K562 (cell line): ENCODE data around the gene BIRC7. TPM values are rescaled to one million over a fixed set of nuclear protein-coding genes. Genes with fewer than 3 reads are reported as not detected.
A peak's percentile ranks its signal among the peaks of the same experiment; 100 is the strongest.

Source experiments
- ARID2 ChIP-seq: fragments of 450-650 bp; IDR thresholded peaks from 2 replicates; pipeline ENCODE4 v1.6.1; 2017; ENCODE audit warnings: antibody characterized with exemption, mild to moderate bottlenecking
- E2F4 ChIP-seq: sonication (generic); formaldehyde crosslinking; IDR thresholded peaks from 2 replicates; pipeline ENCODE4 v1.8.0; 2022; ENCODE audit warnings: mild to moderate bottlenecking, low read depth, missing genetic modification reagents
- KHSRP ChIP-seq: fragments of 450-650 bp; IDR thresholded peaks from 2 replicates; pipeline ENCODE4 v1.6.1; 2017
- KLF13 ChIP-seq: fragments of 450-650 bp; IDR thresholded peaks from 2 replicates; pipeline ENCODE4 v1.6.1; 2016; ENCODE audit warnings: missing genetic modification characterization, low read depth, mild to moderate bottlenecking, missing compliant biosample characterization, moderate library complexity, borderline replicate concordance
- MAFK ChIP-seq: IDR thresholded peaks from 2 replicates; pipeline ENCODE4 v1.6.1; 2011; ENCODE audit warnings: low read length, improper control_type of control experiment
- PHF8 ChIP-seq: fragments of 200-600 bp; sonication (generic); IDR thresholded peaks from 2 replicates; pipeline ENCODE4 v1.6.1; 2012; ENCODE audit warnings: mixed run types, mild to moderate bottlenecking, inconsistent platforms, low read length, moderate library complexity, borderline replicate concordance
- PPARD ChIP-seq: fragments of 250-450 bp; sonication (Bioruptor Pico); IDR thresholded peaks from 2 replicates; pipeline ENCODE4 v1.8.0; 2022; ENCODE audit warnings: inconsistent platforms, mild to moderate bottlenecking, moderate library complexity
- RFX1 ChIP-seq: fragments of 450-650 bp; IDR thresholded peaks from 2 replicates; pipeline ENCODE4 v1.6.1; 2016; ENCODE audit warnings: mild to moderate bottlenecking, moderate library complexity
- SMARCA5 ChIP-seq: fragments of 450-650 bp; IDR thresholded peaks from 2 replicates; pipeline ENCODE4 v1.6.1; 2016
- TAF15 ChIP-seq: fragments of 200-400 bp; formaldehyde crosslinking; IDR thresholded peaks from 2 replicates; pipeline ENCODE4 v1.6.1; 2017; ENCODE audit warnings: mild to moderate bottlenecking, low read depth, low read length, moderate library complexity
- TCF7 ChIP-seq: sonication (generic); IDR thresholded peaks from 2 replicates; pipeline ENCODE4 v1.6.1; 2016; ENCODE audit warnings: antibody characterized with exemption, borderline replicate concordance
- THRB ChIP-seq: fragments of 450-650 bp; formaldehyde crosslinking; conservative IDR thresholded peaks from 2 replicates; pipeline ENCODE4 v1.4.0; 2022; ENCODE audit warnings: mild to moderate bottlenecking, missing genetic modification characterization
- ZBED1 ChIP-seq: IDR thresholded peaks from 2 replicates; pipeline ENCODE4 v1.6.1; 2014
- ZBTB12 ChIP-seq: fragments of 250-450 bp; sonication (Bioruptor Pico); IDR thresholded peaks from 2 replicates; pipeline ENCODE4 v1.4.0; 2020
- ZBTB8A ChIP-seq: fragments of 450-650 bp; IDR thresholded peaks from 2 replicates; pipeline ENCODE4 v1.6.1; 2018; ENCODE audit warnings: mild to moderate bottlenecking, moderate library complexity; ENCODE audit not compliant: partially characterized antibody
- ZFP91 ChIP-seq: sonication (generic); formaldehyde crosslinking; IDR thresholded peaks from 2 replicates; pipeline ENCODE4 v1.8.0; 2022; ENCODE audit warnings: mild to moderate bottlenecking, missing genetic modification reagents
- ZNF12 ChIP-seq: sonication (generic); formaldehyde crosslinking; IDR thresholded peaks from 2 replicates; pipeline ENCODE4 v1.4.0; 2020; ENCODE audit warnings: mild to moderate bottlenecking, missing genetic modification reagents
- ZNF174 ChIP-seq: fragments of 250-450 bp; sonication (Bioruptor Pico); IDR thresholded peaks from 2 replicates; pipeline ENCODE4 v1.4.0; 2020; ENCODE audit warnings: mild to moderate bottlenecking
- ZNF184 ChIP-seq: sonication (generic); formaldehyde crosslinking; IDR thresholded peaks from 2 replicates; pipeline ENCODE4 v1.5.0; 2020; ENCODE audit warnings: missing genetic modification reagents
- ZNF445 ChIP-seq: fragments of 250-450 bp; sonication (Bioruptor Pico); IDR thresholded peaks from 2 replicates; pipeline ENCODE4 v1.4.0; 2020; ENCODE audit warnings: low read depth, mild to moderate bottlenecking, moderate library complexity
- ZNF609 ChIP-seq: sonication (generic); formaldehyde crosslinking; IDR thresholded peaks from 2 replicates; pipeline ENCODE4 v1.8.1; 2023; ENCODE audit warnings: missing genetic modification reagents, mild to moderate bottlenecking, borderline replicate concordance
- polyA plus RNA-seq, 8 experiments: library from polyadenylated mRNA; depleted of rRNA in 4 of 8; stranded (reverse) in 5 of 8; unstranded in 3 of 8; fragments of >200 nt; fragmentation: Nextera tagmentation in 2 of 8; fragmentation: Illumina TruSeq in 1 of 8; extraction: Ambion mirVana in 2 of 8; extraction: Trizol in 1 of 8; gene quantifications; 2 replicates each; pipeline versions ENCODE4 v1.2.1 to v1.2.3, GENCODE V29; 2011 to 2014; ENCODE audit warnings: inconsistent platforms in 1 of 8, missing spikeins in 1 of 8
- total RNA-seq, 7 experiments: library from RNA; depleted of rRNA in 6 of 7; stranded (reverse); fragments of >200 nt in 6 of 7; fragmentation: Illumina TruSeq in 2 of 7; extraction: Trizol in 2 of 7; gene quantifications; 2 replicates each; pipeline versions ENCODE4 v1.2.1 to v1.2.3, GENCODE V29; 2011 to 2021; ENCODE audit warnings: low replicate concordance in 1 of 7

Gene BIRC7
- total and polyA plus RNA-seq, 9 of the 15 experiments (the other 6 are each of a cell fraction or from before 2014, with no cell fraction given), result 0.14 to 0.19 (median 0.16) TPM; not detected in 5

- TF ChIP-seq PHF8, result no peak
- TF ChIP-seq ZBTB12, result peak; percentile 49; the same call in 1 of the 2 replicates
- TF ChIP-seq RFX1, result no peak
- TF ChIP-seq ZNF609 (CRISPR knock-in tag), result no peak
- no peak for TF ChIP-seq ZBTB8A
- TF ChIP-seq SMARCA5, result no peak
- TF ChIP-seq ZBED1, result no peak
- TF ChIP-seq ARID2, result no peak
- no peak for TF ChIP-seq TAF15
- no peak for TF ChIP-seq PPARD (CRISPR knock-in tag)
- no peak for TF ChIP-seq THRB
- no peak for TF ChIP-seq ZNF445 (CRISPR knock-in tag)
- no peak for TF ChIP-seq E2F4 (CRISPR knock-in tag)
- no peak for TF ChIP-seq ZFP91 (CRISPR knock-in tag)
- no peak for TF ChIP-seq KHSRP
- no peak for TF ChIP-seq ZNF174 (CRISPR knock-in tag)
- no peak for TF ChIP-seq TCF7
- no peak for TF ChIP-seq MAFK
- no peak for TF ChIP-seq ZNF184
- TF ChIP-seq ZNF12 (CRISPR knock-in tag), result no peak
- TF ChIP-seq KLF13, result no peak
Observed at GRCh38 chr20:63264000-63264399, 28.3 kb downstream of the BIRC7 start (continued).
